HG02870 (cell line): Measurements from ENCODE around the gene CCDC148.
"Not testable (repeated sequence)": the region's sequence is repeated elsewhere in the genome, so short reads cannot be mapped to it uniquely, and the experiment has no call there.

Experiments
- ATAC-seq: cut with Tn5 transposase; IDR thresholded peaks from one replicate; pipeline ENCODE4 v1.9.1; 2021; ENCODE audit warnings: mild to moderate bottlenecking, moderate library complexity; ENCODE audit not compliant: unreplicated experiment

CCDC148 gene

DNA sequence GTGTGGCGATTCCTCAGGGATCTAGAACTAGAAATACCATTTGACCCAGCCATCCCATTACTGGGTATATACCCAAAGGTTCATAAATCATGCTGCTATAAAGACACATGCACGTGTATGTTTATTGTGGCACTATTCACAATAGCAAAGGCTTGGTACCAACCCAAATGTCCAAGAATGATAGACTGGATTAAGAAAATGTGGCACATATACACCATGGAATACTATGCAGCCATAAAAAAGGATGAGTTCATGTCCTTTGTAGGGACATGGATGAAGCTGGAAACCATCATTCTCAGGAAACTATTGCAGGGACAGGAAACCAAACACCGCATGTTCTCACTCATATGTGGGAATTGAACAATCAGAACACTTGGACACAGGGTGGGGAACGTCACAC is 17.5 kb downstream of the CCDC148 start:
- not testable (repeated sequence) for ATAC-seq

DNA sequence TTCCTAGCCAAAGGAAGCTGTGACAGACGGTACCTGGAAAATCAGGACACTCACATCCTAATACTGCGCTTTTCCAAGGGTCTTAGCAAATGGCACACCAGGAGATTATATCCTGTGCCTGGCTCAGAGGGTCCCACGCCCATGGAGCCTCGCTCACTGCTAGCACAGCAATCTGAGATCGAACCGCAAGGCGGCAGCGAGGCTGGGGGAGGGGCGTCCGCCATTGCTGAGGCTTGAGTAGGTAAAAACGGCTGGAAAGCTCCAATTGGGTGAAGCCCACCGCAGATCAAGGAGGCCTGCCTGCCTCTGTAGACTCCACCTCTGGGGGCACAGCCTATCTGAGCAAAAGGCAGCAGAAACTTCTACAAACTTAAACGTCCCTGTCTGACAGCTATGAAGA is 22.8 kb downstream of the CCDC148 start:
- ATAC-seq = not testable (repeated sequence)

DNA sequence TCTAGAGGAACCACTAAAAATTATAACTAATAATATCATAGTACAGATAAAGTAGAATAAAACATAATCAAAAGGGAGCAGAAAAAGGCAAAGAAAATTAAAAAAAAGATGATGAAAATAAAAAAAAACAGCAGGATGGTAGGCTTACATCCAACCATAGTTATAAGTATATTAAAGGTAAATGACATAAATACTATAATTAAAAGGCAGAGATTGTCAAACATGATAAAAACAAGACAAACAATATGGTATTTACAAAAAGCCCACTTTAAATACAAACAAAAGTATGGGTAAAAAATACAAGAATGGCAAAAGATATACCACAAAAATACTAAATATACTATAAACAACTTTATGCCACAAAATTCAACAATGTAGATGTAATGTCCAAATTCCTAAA is 24.4 kb downstream of the CCDC148 start:
- ATAC-seq = no peak

DNA sequence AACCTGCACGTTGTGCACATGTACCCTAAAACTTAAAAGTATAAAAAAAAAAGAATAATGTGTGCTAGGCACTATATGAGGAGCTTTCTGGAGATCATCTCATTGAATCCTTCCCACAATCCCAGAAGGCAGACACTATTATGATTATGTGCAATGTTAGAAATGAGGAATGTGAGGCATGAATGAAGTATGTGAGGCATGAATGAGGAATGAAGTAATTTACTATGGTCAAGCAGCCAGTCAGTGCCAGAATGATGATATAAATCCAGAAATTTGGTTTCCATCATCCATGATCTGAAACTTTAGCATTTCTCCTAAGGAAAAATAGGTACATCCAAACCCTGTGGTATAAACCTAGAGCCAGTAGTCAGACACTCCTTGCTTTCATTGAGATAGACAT is 42.0 kb downstream of the CCDC148 start:
- no peak for ATAC-seq

DNA sequence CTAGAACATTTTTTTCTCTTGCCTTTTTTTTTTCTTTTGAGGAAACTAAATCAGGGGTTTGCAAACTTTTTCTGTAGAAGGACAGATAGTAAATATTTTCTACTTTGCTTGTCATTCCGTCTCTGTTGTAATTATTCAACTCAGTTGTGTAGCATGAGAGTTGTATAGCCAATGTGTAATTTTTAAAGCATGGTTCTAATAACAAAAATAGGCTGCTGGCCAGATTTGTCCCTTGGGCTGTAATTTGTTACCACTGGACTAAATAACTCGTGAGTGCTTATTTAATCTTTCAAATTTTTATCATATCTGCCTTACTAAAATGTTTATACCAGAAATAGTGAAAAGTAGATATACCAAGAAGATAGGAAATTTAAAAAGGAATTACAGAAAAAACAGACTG is 43.0 kb downstream of the CCDC148 start:
- no peak for ATAC-seq

DNA sequence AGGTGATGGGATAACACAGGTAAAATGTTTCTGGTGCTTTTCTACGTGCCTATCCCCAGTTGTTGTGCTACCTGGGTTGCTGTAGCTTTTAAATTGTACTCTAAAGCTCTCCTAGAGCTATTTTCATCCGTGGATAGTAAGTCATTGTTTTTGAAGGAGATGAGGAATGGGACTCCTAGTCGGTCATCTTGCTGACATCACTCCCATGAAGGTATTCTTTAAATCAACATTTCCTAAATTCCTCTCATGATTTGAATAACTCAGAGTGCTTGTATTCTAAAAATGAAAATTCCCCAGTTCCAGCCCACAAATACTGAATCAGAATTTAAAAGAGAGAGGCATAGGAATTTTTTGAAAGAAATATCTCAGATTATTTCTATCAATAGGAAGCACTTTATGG is 44.3 kb downstream of the CCDC148 start:
- no peak for ATAC-seq

DNA sequence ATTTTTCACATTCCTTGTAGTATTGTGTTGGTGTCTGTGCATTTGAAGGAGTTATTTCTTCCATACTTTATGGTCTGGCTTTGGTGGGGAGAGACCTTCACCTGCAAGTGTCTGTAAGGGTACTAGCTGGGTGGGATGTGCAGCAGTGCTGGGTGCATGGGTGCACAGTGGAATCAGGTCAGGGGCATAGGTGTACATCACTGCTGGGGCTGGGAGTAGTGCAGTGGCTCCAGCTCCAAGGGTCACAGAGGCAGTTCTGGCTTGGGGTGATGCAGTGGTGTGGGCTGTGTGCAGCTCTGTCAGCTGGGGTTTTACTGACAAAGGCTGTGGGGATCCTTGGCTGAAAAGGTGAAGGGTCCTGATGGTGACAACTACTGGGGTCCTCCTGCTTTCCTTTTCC is 44.8 kb downstream of the CCDC148 start:
- ATAC-seq = no peak

- no peak for ATAC-seq
Observed at GRCh38 chr2:158410132-158410531, 46.4 kb downstream of the CCDC148 start.

GRCh38 chr2:158407031-158407430 is 49.5 kb downstream of the CCDC148 start:
- no peak for ATAC-seq

- ATAC-seq = no peak
Observed at GRCh38 chr2:158405341-158405740, 51.2 kb downstream of the CCDC148 start.

GRCh38 chr2:158403237-158403636 is 53.3 kb downstream of the CCDC148 start:
- ATAC-seq = peak; percentile 58

DNA sequence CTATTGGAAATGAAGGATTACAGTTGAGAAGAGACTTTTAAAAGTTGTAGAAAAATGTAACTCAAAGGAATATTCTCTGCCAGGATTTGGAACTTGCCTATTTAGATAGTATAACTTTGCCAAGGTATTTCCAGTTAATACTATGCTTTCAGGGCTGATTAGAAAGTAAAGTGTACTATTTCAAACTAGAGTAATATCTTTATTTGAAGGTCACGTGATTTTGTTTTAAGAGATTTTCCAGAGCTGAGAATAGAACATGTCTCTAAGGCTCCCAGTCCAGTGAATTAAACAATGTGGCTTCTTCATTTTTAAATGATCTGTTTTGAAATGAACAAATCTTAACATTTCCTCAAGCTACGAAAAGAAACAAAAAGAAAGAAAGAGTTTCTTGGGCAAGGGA is 53.9 kb downstream of the CCDC148 start:
- no peak for ATAC-seq

DNA sequence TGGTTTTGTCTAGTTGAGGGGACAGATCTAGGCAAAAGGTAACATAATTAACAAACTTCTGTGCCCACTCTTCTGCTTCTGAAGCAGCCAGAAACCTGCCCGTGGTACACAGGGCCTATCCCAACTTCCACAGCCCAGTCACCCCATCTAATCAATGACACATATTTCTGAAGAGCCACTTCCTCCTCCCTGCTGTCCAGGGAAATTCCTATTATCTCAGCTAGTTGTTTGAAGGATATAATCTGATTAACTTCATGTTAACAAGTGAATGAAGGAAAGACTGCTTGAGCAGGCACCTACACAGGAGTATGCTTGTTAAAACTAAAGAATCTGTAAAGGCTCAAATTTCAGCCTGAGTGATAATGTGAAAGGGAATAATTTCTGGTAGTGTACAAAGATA is 61.4 kb downstream of the CCDC148 start:
- ATAC-seq = no peak

GRCh38 chr2:158394453-158394852 is 62.1 kb downstream of the CCDC148 start:
- no peak for ATAC-seq

DNA sequence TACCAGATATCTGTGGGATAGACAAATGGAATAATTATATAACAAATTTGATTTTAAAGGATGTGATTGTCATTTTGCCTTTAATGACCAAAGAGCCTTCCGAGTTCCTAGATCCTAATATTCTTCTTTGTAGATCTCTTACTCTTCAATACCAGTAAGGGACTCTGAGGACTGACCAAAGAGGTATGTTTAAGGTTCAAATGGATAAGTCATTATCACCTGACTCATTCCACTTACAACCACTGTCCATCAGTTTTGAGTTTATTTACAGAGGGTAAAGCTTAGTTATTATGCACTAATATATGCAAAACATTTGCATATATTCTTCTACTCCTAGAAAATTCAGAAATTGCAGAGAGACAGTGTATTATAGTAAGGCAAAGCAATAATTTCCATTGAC is 62.7 kb downstream of the CCDC148 start:
- no peak for ATAC-seq

- no peak for ATAC-seq
Observed at GRCh38 chr2:158392687-158393086, 63.9 kb downstream of the CCDC148 start.

- no peak for ATAC-seq
Observed at GRCh38 chr2:158391876-158392275, 64.7 kb downstream of the CCDC148 start.

DNA sequence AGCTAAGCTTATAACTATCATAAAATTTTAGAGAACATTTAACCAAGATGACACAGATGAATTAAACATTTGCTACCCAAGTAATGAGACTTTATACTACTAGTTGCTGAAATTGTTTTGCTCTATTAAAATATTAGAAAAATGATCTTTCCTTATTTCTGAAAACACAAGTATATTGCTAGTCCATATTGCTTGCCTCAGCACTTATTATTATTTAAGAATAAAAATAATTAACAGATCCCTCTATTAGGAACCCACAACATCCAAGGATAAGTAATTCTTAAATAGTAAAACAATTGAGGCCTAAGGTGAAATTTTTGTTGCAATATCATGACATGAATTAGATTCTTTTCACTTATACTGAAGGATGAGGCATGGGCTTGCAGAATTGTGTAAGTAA is 65.2 kb downstream of the CCDC148 start:
- ATAC-seq = no peak

- no peak for ATAC-seq
Observed at GRCh38 chr2:158388159-158388558, 68.4 kb downstream of the CCDC148 start.

DNA sequence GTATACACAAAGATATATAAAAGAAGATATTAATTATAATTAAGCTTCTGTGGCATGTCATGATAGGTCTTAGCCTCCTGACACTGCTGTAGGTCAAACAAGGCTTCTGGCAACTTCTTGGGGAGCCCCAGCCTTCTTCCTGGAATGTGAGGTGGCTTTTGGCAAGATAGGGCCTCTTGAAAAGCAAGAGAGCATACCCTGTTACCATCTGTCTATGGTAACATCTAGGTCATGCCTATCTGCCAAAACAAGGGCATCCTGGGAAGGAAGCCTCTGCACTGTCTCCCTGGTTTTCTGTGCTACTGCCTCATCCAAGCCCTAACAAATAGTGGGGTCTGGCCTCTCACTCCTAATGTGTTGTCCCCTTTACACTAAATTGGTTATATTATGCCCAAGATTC is 70.9 kb downstream of the CCDC148 start:
- no peak for ATAC-seq

- no peak for ATAC-seq
Observed at GRCh38 chr2:158381978-158382377, 74.6 kb downstream of the CCDC148 start.

GRCh38 chr2:158381205-158381604 is 75.3 kb downstream of the CCDC148 start:
- no peak for ATAC-seq

- no peak for ATAC-seq
Observed at GRCh38 chr2:158380746-158381145, 75.8 kb downstream of the CCDC148 start.

DNA sequence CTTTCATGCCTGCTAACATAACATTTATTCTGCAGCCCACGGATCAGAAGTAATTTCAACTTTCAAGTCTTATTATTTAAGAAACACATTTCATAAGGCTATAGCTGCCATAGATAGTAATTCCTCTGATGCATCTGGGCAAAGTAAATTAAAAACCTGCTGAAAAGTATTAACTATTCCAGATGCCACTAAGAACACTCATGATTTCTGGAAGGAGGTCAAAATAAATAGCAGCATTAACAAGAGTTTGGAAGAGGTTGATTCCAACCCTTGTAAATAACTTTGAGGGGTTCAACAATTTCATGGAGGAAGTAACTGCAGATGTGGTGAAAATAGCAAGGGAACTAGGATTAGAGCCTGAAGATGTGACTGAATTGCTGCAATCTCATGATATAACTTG is 77.6 kb downstream of the CCDC148 start:
- no peak for ATAC-seq
